ENCODE results near the gene CIRBP. TPM values are rescaled to one million over a fixed set of nuclear protein-coding genes. Genes with fewer than 3 reads are reported as not detected.

Gene CIRBP
- total and polyA plus RNA-seq, 2 of the 13 experiments (the other 11 are each of a cell fraction or from before 2014, with no cell fraction given): 133 to 140 TPM

DNA sequence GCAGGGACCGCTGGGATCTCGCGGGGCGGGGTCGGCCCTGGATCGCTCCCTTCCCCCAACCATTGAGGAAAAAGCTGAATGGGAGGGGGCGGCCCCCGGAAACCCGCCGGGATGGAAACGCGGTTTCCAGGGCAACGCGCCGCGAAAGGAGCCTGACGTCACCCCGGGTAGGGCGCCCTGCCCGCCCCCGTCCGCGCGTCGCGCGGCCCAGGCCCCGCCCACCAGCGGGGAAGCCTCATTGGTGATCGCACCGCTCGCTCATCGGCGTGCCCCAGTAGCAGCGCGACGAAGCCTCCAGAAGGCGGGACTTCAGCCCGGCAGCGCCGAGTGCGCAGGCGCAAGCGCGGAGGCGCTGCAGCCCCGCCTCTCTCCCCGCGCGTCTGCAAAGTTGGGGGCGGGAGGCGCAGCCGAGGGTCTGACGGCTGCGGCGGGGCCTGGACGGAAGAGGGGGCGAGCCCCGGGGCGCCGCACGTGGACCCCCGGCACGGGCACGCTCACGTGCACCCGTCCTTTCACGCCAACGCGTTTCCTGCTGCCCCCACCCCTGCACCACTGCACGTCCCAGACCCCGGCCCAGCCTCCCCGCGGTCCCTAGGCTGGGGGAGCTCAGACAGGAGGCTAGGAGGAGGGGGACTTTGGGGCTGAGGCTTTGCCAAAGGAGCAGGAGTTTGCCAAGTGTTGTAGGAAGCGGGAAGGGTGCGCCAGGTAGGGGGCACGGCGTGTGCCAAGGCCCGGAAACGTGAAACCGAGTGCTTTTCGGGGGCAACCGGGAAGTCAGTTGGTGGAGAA lies 8.2 kb upstream of the CIRBP start (continued):
- TF ChIP-seq SMARCC2 (IDR thresholded peaks at IDR 0.05) (no peak), ZNF557 (CRISPR knock-in tag; IDR thresholded peaks at IDR 0.05) (no peak), ZNF670 (CRISPR knock-in tag; IDR thresholded peaks at IDR 0.05; ENCODE audit: borderline replicate concordance) (peak; percentile 15; the same call in 1 of the 2 replicates), ZNF75D (CRISPR knock-in tag; IDR thresholded peaks at IDR 0.05; ENCODE audit: borderline replicate concordance) (no peak), DR1 (CRISPR knock-in tag; IDR thresholded peaks at IDR 0.05) (no peak), ZNF329 (CRISPR knock-in tag; IDR thresholded peaks at IDR 0.05; ENCODE audit: low read depth) (no peak), NR2C2 (CRISPR knock-in tag; IDR thresholded peaks at IDR 0.05; ENCODE audit: borderline replicate concordance) (no peak), KLF11 (CRISPR knock-in tag; IDR thresholded peaks at IDR 0.05) (no peak), ARNT (IDR thresholded peaks at IDR 0.05) (no peak), PLRG1 (conservative IDR thresholded peaks at IDR 0.05) (no peak), ZNF883 (CRISPR knock-in tag; IDR thresholded peaks at IDR 0.05; ENCODE audit: not compliant biosample characterization) (no peak), ZNF816 (CRISPR knock-in tag; IDR thresholded peaks at IDR 0.05; ENCODE audit: borderline replicate concordance) (no peak), NR2F6 (IDR thresholded peaks at IDR 0.05) (no peak), NR2F6 (CRISPR knock-in tag; IDR thresholded peaks at IDR 0.05) (0 out of 2 replicates have a peak, but pooled peaks have one; percentile 3), ZFP62 (CRISPR knock-in tag; IDR thresholded peaks at IDR 0.05) (no peak), FOXM1 (CRISPR knock-in tag; IDR thresholded peaks at IDR 0.05) (no peak), SPEN (CRISPR knock-in tag; IDR thresholded peaks at IDR 0.05; ENCODE audit: low read depth) (peak; percentile 23; the same call in 1 of the 2 replicates), ZNF564 (CRISPR knock-in tag; IDR thresholded peaks at IDR 0.05) (no peak), POLR2AphosphoS5 (IDR thresholded peaks at IDR 0.05; ENCODE audit: low read depth, low read length) (no peak), HNF4G (IDR thresholded peaks at IDR 0.05; ENCODE audit: borderline replicate concordance, low read depth, low read length) (no peak), HNF4G (CRISPR knock-in tag; IDR thresholded peaks at IDR 0.05; ENCODE audit: borderline replicate concordance, low read depth) (peak; percentile 33; the same call in 1 of the 2 replicates), KLF12 (CRISPR knock-in tag; IDR thresholded peaks at IDR 0.05; ENCODE audit: borderline replicate concordance) (no peak)
- TF ChIP-seq, protein P1, sequence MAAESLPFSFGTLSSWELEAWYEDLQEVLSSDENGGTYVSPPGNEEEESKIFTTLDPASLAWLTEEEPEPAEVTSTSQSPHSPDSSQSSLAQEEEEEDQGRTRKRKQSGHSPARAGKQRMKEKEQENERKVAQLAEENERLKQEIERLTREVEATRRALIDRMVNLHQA (CRISPR knock-in tag; IDR thresholded peaks at IDR 0.05): no peak
- TF ChIP-seq, protein P2, sequence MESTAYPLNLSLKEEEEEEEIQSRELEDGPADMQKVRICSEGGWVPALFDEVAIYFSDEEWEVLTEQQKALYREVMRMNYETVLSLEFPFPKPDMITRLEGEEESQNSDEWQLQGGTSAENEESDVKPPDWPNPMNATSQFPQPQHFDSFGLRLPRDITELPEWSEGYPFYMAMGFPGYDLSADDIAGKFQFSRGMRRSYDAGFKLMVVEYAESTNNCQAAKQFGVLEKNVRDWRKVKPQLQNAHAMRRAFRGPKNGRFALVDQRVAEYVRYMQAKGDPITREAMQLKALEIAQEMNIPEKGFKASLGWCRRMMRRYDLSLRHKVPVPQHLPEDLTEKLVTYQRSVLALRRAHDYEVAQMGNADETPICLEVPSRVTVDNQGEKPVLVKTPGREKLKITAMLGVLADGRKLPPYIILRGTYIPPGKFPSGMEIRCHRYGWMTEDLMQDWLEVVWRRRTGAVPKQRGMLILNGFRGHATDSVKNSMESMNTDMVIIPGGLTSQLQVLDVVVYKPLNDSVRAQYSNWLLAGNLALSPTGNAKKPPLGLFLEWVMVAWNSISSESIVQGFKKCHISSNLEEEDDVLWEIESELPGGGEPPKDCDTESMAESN (CRISPR knock-in tag; conservative IDR thresholded peaks at IDR 0.05): 0 out of 2 replicates have a peak, but pooled peaks have one; percentile 25
- TF ChIP-seq, protein P3, sequence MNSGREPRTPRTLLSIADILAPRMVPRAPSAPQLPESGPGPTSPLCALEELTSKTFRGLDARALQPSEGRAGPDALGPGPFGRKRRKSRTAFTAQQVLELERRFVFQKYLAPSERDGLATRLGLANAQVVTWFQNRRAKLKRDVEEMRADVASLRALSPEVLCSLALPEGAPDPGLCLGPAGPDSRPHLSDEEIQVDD (CRISPR knock-in tag; IDR thresholded peaks at IDR 0.05; ENCODE audit: borderline replicate concordance): 0 out of 2 replicates have a peak, but pooled peaks have one; percentile 44

Measured in HepG2 (cell line).